ENCODE results near the gene FMR1. TPM values are rescaled to one million over a fixed set of nuclear protein-coding genes. Genes with fewer than 3 reads are reported as not detected.
A peak's percentile ranks its signal among the peaks of the same experiment; 100 is the strongest.

The FMR1 gene
- total RNA-seq, 3 donors from 2014 or later = 42.1 to 56.9 (median 44.7) TPM

- intact Hi-C loops (cut with DNase I, micrococcal nuclease) = no loop called here
- ATAC-seq = no peak
Observed at GRCh38 chrX:147890756-147891155, 21.0 kb upstream of the FMR1 start.

GRCh38 chrX:147891896-147892295, 19.8 kb upstream of the FMR1 start:
- no peak for TF ChIP-seq CTCF (IDR thresholded peaks at IDR 0.05)
- H3K36me3 ChIP-seq (ENCODE audit: low read depth) = no peaks in the 10 kb centered on the region
- no peak for DNase-seq
- ATAC-seq = no peak
- no peak overlapping the region for H3K4me3 ChIP-seq
- intact Hi-C loops (cut with DNase I, micrococcal nuclease) = no loop called here
- no peaks in the 10 kb centered on the region for H3K9me3 ChIP-seq
- no peaks in the 10 kb centered on the region for H3K4me1 ChIP-seq (ENCODE audit: low read depth)

More at GRCh38 chrX:147890756-147891155, 21.0 kb upstream of the FMR1 start:
- no peak for DNase-seq
- TF ChIP-seq CTCF (IDR thresholded peaks at IDR 0.05) = no peak
- Histone ChIP-seq H3K9me3 (no peaks in the 10 kb centered on the region), H3K36me3 (ENCODE audit: low read depth) (no peaks in the 10 kb centered on the region), H3K4me1 (ENCODE audit: low read depth) (no peaks in the 10 kb centered on the region), H3K4me3 (no peak overlapping the region)

GRCh38 chrX:147893741-147894140, 18.0 kb upstream of the FMR1 start:
- no peaks in the 10 kb centered on the region for H3K4me1 ChIP-seq (ENCODE audit: low read depth)
- intact Hi-C loops (cut with DNase I, micrococcal nuclease) = no loop called here
- DNase-seq (no peak), ATAC-seq (no peak)
- no peaks in the 10 kb centered on the region for H3K36me3 ChIP-seq (ENCODE audit: low read depth)
- TF ChIP-seq CTCF (IDR thresholded peaks at IDR 0.05) = no peak
- H3K4me3 ChIP-seq = no peak overlapping the region
- no peaks in the 10 kb centered on the region for H3K9me3 ChIP-seq

GRCh38 chrX:147894366-147894963, 17.3 kb upstream of the FMR1 start:
- DNase-seq (no peak), ATAC-seq (no peak)
- intact Hi-C loops (cut with DNase I, micrococcal nuclease) = no loop called here

GRCh38 chrX:147897117-147897516, 14.6 kb upstream of the FMR1 start:
- DNase-seq = peak in 1 of 3 donors; percentile 45
- H3K4me1 ChIP-seq (ENCODE audit: low read depth) = no peaks in the 10 kb centered on the region
- no peak for ATAC-seq
- no peaks in the 10 kb centered on the region for H3K9me3 ChIP-seq
- no peak overlapping the region for H3K4me3 ChIP-seq
- intact Hi-C loops (cut with DNase I, micrococcal nuclease) = no loop called here
- H3K36me3 ChIP-seq (ENCODE audit: low read depth) = no peaks in the 10 kb centered on the region
- no peak for TF ChIP-seq CTCF (IDR thresholded peaks at IDR 0.05)

More at GRCh38 chrX:147894366-147894963, 17.3 kb upstream of the FMR1 start:
- TF ChIP-seq CTCF (IDR thresholded peaks at IDR 0.05) = no peak
- no peaks in the 10 kb centered on the region for H3K36me3 ChIP-seq (ENCODE audit: low read depth)
- no peak overlapping the region for H3K4me3 ChIP-seq
- H3K9me3 ChIP-seq = no peaks in the 10 kb centered on the region
- no peaks in the 10 kb centered on the region for H3K4me1 ChIP-seq (ENCODE audit: low read depth)

GRCh38 chrX:147898951-147899350, 12.8 kb upstream of the FMR1 start:
- no peak for DNase-seq
- H3K4me1 ChIP-seq (ENCODE audit: low read depth) = no peaks in the 10 kb centered on the region
- intact Hi-C loops (cut with DNase I, micrococcal nuclease) = no loop called here
- no peaks in the 10 kb centered on the region for H3K36me3 ChIP-seq (ENCODE audit: low read depth)
- H3K9me3 ChIP-seq = no peaks in the 10 kb centered on the region
- no peak for ATAC-seq
- no peak for TF ChIP-seq CTCF (IDR thresholded peaks at IDR 0.05)
- no peak overlapping the region for H3K4me3 ChIP-seq
